CD4-positive, alpha-beta T cell (primary cell): ENCODE data around the gene HADHA. TPM values are rescaled to one million over a fixed set of nuclear protein-coding genes. Genes with fewer than 3 reads are reported as not detected.

ENCODE experiments used
- ATAC-seq: fragments of 200-7000 bp; cut with Tn5 transposase; one replicate; pipeline ENCODE4 v1.10.0; 2022; ENCODE audit warnings: mild to moderate bottlenecking; ENCODE audit not compliant: poor library complexity
- CTCF ChIA-PET: fragments of 350-600 bp; sonication (Branson Sonifier 250); formaldehyde crosslinking; loops from one replicate; lab custom pipeline; 2021; ENCODE audit warnings: antibody characterized with exemption, inconsistent platforms; lab: Charles Lee
- POLR2A ChIA-PET: fragments of 350-600 bp; sonication (Branson Sonifier 250); formaldehyde crosslinking; loops from one replicate; lab custom pipeline; 2021; ENCODE audit warnings: antibody characterized with exemption, inconsistent platforms; lab: Charles Lee
- DNase-seq, 14 experiments: peaks; one replicate each; pipeline ENCODE4 v3.0.0-alpha.2; 2013 to 2020; ENCODE audit warnings: mixed read lengths in 2 of 14
- H3K27ac ChIP-seq, 2 donors: one replicate each; pipeline versions ENCODE4 v1.5.1 to v1.7.0; 2013; ENCODE audit warnings: low read length in 2 of 2, low read depth in 1 of 2, mild to moderate bottlenecking in 1 of 2
- H3K27me3 ChIP-seq, 2 experiments: 1 replicate in 1 of 2; 2 replicates in 1 of 2; pipeline versions ENCODE4 v1.6.1 to v1.7.0; 2013; ENCODE audit warnings: low read length in 2 of 2, control low read depth in 1 of 2, mild to moderate bottlenecking in 1 of 2, moderate library complexity in 1 of 2; ENCODE audit not compliant: insufficient read depth in 2 of 2, control insufficient read depth in 1 of 2
- H3K36me3 ChIP-seq: one replicate; pipeline ENCODE4 v1.6.1; 2013; ENCODE audit warnings: low read length, control low read depth; ENCODE audit not compliant: insufficient read depth
- H3K4me1 ChIP-seq: one replicate; pipeline ENCODE4 v1.6.1; 2013; ENCODE audit warnings: low read length, control low read depth; ENCODE audit not compliant: insufficient read depth
- H3K4me3 ChIP-seq: one replicate; pipeline ENCODE4 v1.5.1; 2013; ENCODE audit warnings: mild to moderate bottlenecking, low read length, moderate library complexity
- H3K9me3 ChIP-seq, 2 experiments: 1 replicate in 1 of 2; 2 replicates in 1 of 2; pipeline versions ENCODE4 v1.6.1 to v1.7.0; 2013; ENCODE audit warnings: low read length in 2 of 2, mild to moderate bottlenecking in 2 of 2, control low read depth in 1 of 2, moderate library complexity in 1 of 2; ENCODE audit not compliant: control insufficient read depth in 1 of 2, insufficient read depth in 1 of 2
- H3K27ac Mint-ChIP-seq: one replicate; pipeline ENCODE4 v1.8.0; 2020; ENCODE audit warnings: mixed read lengths
- H3K27me3 Mint-ChIP-seq: one replicate; pipeline ENCODE4 v1.8.0; 2021; ENCODE audit warnings: mixed read lengths
- H3K36me3 Mint-ChIP-seq: one replicate; pipeline ENCODE4 v1.8.0; 2021; ENCODE audit warnings: low read depth, mixed read lengths
- H3K4me1 Mint-ChIP-seq: one replicate; pipeline ENCODE4 v1.8.0; 2021; ENCODE audit warnings: low read depth, mixed read lengths
- H3K4me3 Mint-ChIP-seq: one replicate; pipeline ENCODE4 v1.8.0; 2020; ENCODE audit warnings: mild to moderate bottlenecking, mixed read lengths
- H3K9me3 Mint-ChIP-seq: one replicate; pipeline ENCODE4 v1.8.0; 2020; ENCODE audit warnings: mixed read lengths
- intact Hi-C, 2 experiments: fragments of 100-400 bp; cut with DNase I in 1 of 2; cut with micrococcal nuclease in 1 of 2; formaldehyde crosslinking; loops; one replicate each; pipeline versions ENCODE4 v1.15.1 to v1.9.0; 2023 to 2025; cut with DNase I, micrococcal nuclease
- total RNA-seq, 174 experiments: library from RNA in 2 of 174; stranded (reverse) in 2 of 174; gene quantifications; one replicate each; pipeline ENCODE4 v1.2.3 and lab custom pipeline; 2021 to 2026
- TF ChIP-seq, protein P1 (sequence below): fragments of 200-600 bp; IDR thresholded peaks from one replicate; pipeline ENCODE4 v1.8.0; 2022; ENCODE audit warnings: antibody characterized with exemption, mild to moderate bottlenecking

HADHA gene
- total RNA-seq, 2 experiments from 2014 or later, result 72.4 to 73.7 TPM

DNA sequence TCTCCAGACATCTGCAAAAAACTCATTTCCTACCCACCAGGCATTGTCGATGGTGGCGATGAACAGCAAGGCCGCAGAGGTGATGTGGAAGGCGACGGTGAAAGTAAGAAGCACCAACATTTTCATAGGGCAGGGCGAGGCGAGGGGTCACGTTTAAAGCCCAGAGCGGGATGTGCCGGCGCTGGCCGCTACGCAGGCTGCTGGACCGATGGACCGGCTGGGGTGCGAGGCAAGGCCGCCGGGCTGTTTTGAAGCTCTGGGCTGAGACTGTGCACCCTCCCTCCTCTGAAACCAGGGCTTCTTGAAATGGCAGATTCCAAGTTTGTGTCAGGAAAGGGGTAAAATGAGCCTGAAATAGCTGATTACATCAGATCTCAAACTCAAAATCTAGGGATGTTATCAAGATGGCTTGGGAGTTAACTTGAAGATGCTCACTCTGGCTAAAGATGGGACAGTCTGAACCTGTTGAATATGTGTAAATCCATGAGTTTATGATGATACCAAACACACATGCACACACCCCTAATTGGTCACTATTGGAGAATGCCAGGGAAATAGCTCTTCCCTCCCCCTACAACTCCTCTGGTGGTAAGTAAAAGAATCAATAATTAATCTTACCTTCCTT is 103.2 kb downstream of the HADHA start:
- no peak for ATAC-seq
- Histone ChIP-seq H3K4me3 (no peak overlapping the region), H3K27ac (no peak overlapping the region), H3K27me3 (no peaks in the 10 kb centered on the region), H3K4me1 (no peaks in the 10 kb centered on the region), H3K9me3 (no peaks in the 10 kb centered on the region), H3K36me3 (no peaks in the 10 kb centered on the region)
- POLR2A ChIA-PET, result interaction anchor here (0.6 kb wide), 1 partner anchor 136 kb away, joined by 3 read pairs; no protein-coding TSS in a partner anchor
- H3K9me3 Mint-ChIP-seq, result no peaks in the 10 kb centered on the region
- DNase-seq, result no peak
- no peak overlapping the region for H3K4me3 Mint-ChIP-seq
- intact Hi-C loops, result loop anchor here (5.0 to 10.0 kb wide), 3 partner anchors 54 to 536 kb away; no protein-coding TSS in a partner anchor
- H3K4me1 Mint-ChIP-seq, result no peaks in the 10 kb centered on the region
- peaks cover 13% of the 10 kb centered on the region for H3K36me3 Mint-ChIP-seq
- no peaks in the 10 kb centered on the region for H3K27me3 Mint-ChIP-seq
- CTCF ChIA-PET, result no interaction called here
- no peak overlapping the region for H3K27ac Mint-ChIP-seq
- TF ChIP-seq, protein P1, sequence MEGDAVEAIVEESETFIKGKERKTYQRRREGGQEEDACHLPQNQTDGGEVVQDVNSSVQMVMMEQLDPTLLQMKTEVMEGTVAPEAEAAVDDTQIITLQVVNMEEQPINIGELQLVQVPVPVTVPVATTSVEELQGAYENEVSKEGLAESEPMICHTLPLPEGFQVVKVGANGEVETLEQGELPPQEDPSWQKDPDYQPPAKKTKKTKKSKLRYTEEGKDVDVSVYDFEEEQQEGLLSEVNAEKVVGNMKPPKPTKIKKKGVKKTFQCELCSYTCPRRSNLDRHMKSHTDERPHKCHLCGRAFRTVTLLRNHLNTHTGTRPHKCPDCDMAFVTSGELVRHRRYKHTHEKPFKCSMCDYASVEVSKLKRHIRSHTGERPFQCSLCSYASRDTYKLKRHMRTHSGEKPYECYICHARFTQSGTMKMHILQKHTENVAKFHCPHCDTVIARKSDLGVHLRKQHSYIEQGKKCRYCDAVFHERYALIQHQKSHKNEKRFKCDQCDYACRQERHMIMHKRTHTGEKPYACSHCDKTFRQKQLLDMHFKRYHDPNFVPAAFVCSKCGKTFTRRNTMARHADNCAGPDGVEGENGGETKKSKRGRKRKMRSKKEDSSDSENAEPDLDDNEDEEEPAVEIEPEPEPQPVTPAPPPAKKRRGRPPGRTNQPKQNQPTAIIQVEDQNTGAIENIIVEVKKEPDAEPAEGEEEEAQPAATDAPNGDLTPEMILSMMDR, result no peak

Other genes with a start within 250 kb of the HADHA start
- gene RAB10, start 210.5 kb downstream of the HADHA start, total RNA-seq, result 10 to 100 TPM; 13.5 to 13.8 TPM
- 1 to 10 TPM; 4.3 to 7.3 TPM for gene GAREM2, start 71.5 kb downstream of the HADHA start, total RNA-seq
- 10 to 100 TPM; 25.2 to 30.3 TPM for gene HADHB, start 307 bp upstream of the HADHA start, total RNA-seq
- 10 to 100 TPM; 27.7 to 31.5 TPM for gene SELENOI, start 101.5 kb upstream of the HADHA start, total RNA-seq
- gene ADGRF3, start 102.2 kb upstream of the HADHA start, total RNA-seq, result 1 to 10 TPM in 1 of 2 experiments, under 1 TPM in 1; 0.96 to 1.3 TPM
- gene DRC1, start 157.3 kb upstream of the HADHA start, total RNA-seq, result not detected
- gene OTOF, start 233.5 kb upstream of the HADHA start, total RNA-seq, result under 1 TPM; 0.71 to 0.75 TPM